ENCODE results near the gene STK32B. TPM values are rescaled to one million over a fixed set of nuclear protein-coding genes. Genes with fewer than 3 reads are reported as not detected.

Gene STK32B
- total RNA-seq, 1 donor from 2014 or later, result not detected

DNA sequence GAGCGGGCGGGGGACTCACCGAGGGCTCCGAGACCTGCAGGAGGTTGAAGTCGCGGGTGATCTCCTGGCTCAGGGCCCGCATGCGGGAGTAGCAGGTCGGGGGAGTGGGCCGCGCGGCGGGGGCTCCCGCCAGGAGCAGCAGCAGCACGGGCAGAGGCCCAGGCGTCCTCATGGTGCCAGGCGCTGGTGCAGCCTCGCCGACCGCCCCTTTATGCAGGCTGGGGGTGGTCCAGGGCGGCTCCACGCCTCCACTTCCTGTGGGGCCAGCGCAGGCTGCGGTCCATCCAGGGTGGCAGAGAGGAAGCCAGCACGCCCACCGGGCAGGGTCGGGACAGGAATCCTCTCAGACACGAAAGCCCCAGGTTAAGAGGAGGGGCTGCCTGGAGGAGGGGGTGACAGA lies 32.0 kb upstream of the STK32B start, which contains the start of gene CYTL1:
TSS of gene CYTL1 (minus strand) at position 185 of the 400 bp plus-strand sequence. CDS start at position 172, 13 bp downstream.
- no peak within 1 kb of the TSS for H3K4me3 Mint-ChIP-seq
- intact Hi-C loops (cut with micrococcal nuclease), result no loop called here
- no peaks in the 10 kb centered on the region for H3K4me1 Mint-ChIP-seq (ENCODE audit: low read depth)
- H3K9me3 Mint-ChIP-seq, result no peaks in the 10 kb centered on the region
- no peaks in the 10 kb centered on the region for H3K36me3 Mint-ChIP-seq (ENCODE audit: low read depth)
- H3K27ac Mint-ChIP-seq, result no peak within 1 kb of the TSS
- no peak for DNase-seq (ENCODE audit: low spot score)
- H3K27me3 Mint-ChIP-seq (ENCODE audit: insufficient read depth), result peaks cover 17% of the 10 kb centered on the region

DNA sequence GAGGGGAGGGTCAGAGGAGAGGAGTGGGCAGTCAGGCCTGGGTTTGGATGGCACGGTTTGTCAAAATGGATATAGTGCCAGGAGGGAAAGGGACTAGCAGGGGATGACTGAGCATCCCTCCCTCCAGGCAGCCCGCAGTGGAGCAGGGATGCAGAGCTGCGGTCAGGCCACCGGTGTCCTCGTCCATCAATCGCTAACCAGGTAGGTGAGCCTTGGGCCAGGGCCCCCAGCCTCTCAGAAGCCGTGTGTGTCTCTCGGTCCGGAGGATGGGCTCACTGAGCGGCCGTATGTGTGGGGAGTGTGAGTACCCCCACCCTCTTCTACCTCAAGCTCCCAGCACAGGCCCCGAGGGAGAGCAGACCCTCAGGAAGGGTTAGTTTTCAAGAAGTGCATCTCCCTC lies 31.5 kb upstream of the STK32B start:
- Mint-ChIP-seq H3K4me3 (no peak overlapping the region), H3K9me3 (no peaks in the 10 kb centered on the region), H3K4me1 (ENCODE audit: low read depth) (no peaks in the 10 kb centered on the region), H3K27ac (no peak overlapping the region), H3K36me3 (ENCODE audit: low read depth) (no peaks in the 10 kb centered on the region), H3K27me3 (ENCODE audit: insufficient read depth) (peaks cover 17% of the 10 kb centered on the region)
- DNase-seq (ENCODE audit: low spot score), result no peak
- intact Hi-C loops (cut with micrococcal nuclease), result no loop called here

DNA sequence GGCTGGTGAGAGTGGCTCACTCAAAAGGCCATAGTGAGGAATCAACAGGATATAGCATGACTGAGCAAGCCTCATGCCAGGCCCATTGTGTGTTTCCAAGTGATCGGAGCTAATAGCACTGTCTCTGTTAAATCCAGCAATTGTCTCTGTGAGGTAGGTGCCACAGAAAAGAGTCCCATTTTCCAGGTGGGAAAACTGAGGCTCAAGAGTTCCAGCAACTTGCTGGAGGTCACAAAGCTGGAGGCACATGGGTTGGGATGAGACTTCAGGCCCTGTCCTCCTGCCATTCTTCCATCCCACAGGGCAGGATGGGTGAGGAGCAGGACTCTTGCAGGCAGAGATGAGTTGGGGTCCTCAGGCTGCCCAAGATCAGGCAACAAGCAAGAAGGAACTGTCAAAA lies 30.9 kb upstream of the STK32B start:
- Mint-ChIP-seq H3K4me1 (ENCODE audit: low read depth) (no peaks in the 10 kb centered on the region), H3K9me3 (no peaks in the 10 kb centered on the region), H3K4me3 (no peak overlapping the region), H3K27me3 (ENCODE audit: insufficient read depth) (peaks cover 17% of the 10 kb centered on the region), H3K36me3 (ENCODE audit: low read depth) (no peaks in the 10 kb centered on the region), H3K27ac (no peak overlapping the region)
- intact Hi-C loops (cut with micrococcal nuclease), result no loop called here
- DNase-seq (ENCODE audit: low spot score), result no peak

DNA sequence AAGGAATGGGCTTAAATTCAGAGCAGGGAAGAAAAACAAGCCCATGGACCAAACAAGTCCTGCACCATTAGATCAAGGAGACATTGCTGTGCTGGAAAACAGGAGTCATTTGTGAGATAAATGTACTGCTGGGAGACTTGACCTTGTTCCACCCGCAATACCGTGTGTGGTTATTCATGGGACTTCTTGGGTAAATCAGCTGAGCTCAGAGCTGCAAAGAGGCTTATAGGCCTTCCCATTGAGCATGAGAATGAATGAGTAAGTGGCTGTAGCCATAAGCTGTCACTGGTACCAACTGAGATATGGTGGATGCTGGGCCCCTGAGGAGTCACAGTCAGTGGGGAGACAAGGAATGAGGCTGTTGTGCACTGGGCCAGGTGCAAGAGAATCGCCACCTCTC lies 29.7 kb upstream of the STK32B start:
- intact Hi-C loops (cut with micrococcal nuclease), result no loop called here
- no peaks in the 10 kb centered on the region for H3K4me1 Mint-ChIP-seq (ENCODE audit: low read depth)
- no peaks in the 10 kb centered on the region for H3K36me3 Mint-ChIP-seq (ENCODE audit: low read depth)

DNA sequence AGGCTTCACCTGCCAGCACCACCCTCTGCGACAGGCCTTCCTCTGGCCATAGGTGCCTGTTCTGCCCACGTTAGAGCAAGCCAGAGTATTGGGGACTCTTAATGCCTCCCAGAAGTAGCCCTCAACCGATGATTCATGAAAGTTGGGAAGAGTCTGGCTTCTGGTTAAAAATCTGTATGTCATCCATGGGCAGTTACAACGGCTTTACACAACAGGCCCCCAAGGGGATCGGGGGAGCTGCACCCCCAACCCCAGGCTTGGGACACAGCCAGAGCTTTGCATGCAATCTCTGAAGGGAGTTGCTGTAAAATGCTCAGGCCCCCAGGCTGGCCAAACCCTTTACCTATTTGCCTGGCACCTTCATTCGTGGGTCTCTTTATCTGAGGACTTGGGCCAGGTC lies 26.6 kb upstream of the STK32B start:
- Mint-ChIP-seq H3K36me3 (ENCODE audit: low read depth) (no peaks in the 10 kb centered on the region), H3K27ac (no peak overlapping the region), H3K4me3 (no peak overlapping the region), H3K9me3 (no peaks in the 10 kb centered on the region), H3K4me1 (ENCODE audit: low read depth) (no peaks in the 10 kb centered on the region), H3K27me3 (ENCODE audit: insufficient read depth) (peaks cover 6% of the 10 kb centered on the region)
- no peak for DNase-seq (ENCODE audit: low spot score)
- intact Hi-C loops (cut with micrococcal nuclease), result no loop called here

More for the DNA sequence above, 29.7 kb upstream of the STK32B start:
- H3K4me3 Mint-ChIP-seq, result no peak overlapping the region
- DNase-seq (ENCODE audit: low spot score), result no peak
- H3K27ac Mint-ChIP-seq, result no peak overlapping the region
- peaks cover 12% of the 10 kb centered on the region for H3K27me3 Mint-ChIP-seq (ENCODE audit: insufficient read depth)
- no peaks in the 10 kb centered on the region for H3K9me3 Mint-ChIP-seq

DNA sequence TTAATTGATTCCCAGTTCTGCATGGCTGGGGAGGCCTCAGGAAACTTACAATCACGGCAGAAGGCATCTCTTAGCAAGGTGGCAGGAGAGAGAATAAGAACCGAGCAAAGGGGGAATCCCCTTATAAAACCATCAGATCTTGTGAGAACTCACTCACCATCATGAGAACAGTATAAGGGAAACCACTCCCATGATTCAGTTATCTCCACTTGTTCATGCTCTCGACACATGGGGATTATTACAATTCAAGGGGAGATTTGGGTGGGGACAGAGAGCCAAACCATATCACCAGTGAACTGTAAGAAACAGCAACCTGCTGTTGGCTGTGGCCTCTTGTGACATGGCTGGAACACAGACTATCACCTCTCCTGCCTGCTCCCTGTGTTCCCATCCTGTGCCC lies 24.9 kb upstream of the STK32B start:
- Mint-ChIP-seq H3K9me3 (no peaks in the 10 kb centered on the region), H3K4me1 (ENCODE audit: low read depth) (no peaks in the 10 kb centered on the region), H3K4me3 (no peak overlapping the region), H3K27me3 (ENCODE audit: insufficient read depth) (peaks cover 6% of the 10 kb centered on the region), H3K27ac (no peak overlapping the region), H3K36me3 (ENCODE audit: low read depth) (no peaks in the 10 kb centered on the region)
- intact Hi-C loops (cut with micrococcal nuclease), result no loop called here
- DNase-seq (ENCODE audit: low spot score), result no peak

DNA sequence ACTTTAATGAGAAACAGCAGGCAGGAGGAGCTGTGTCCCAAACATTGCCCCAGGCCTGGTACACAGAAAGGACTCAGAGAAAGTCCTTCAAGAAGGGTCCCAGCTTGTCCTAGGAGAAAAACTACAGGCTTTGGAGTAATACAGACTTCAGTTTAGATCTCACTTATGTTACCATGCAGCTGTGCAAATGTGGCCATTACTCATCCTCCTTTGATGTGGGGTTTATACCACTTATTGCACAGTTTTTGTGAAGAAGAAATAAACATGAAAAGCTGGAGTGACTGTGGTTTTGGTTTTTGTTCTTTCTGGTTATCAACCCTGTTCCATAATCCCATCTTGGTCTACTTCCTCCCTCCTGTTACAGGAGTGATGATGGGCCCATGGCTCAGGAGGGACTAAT lies 23.9 kb upstream of the STK32B start:
- Mint-ChIP-seq H3K9me3 (no peaks in the 10 kb centered on the region), H3K27me3 (ENCODE audit: insufficient read depth) (peaks cover 6% of the 10 kb centered on the region), H3K4me1 (ENCODE audit: low read depth) (no peaks in the 10 kb centered on the region), H3K36me3 (ENCODE audit: low read depth) (no peaks in the 10 kb centered on the region), H3K27ac (no peak overlapping the region), H3K4me3 (no peak overlapping the region)
- no peak for DNase-seq (ENCODE audit: low spot score)
- intact Hi-C loops (cut with micrococcal nuclease), result no loop called here

DNA sequence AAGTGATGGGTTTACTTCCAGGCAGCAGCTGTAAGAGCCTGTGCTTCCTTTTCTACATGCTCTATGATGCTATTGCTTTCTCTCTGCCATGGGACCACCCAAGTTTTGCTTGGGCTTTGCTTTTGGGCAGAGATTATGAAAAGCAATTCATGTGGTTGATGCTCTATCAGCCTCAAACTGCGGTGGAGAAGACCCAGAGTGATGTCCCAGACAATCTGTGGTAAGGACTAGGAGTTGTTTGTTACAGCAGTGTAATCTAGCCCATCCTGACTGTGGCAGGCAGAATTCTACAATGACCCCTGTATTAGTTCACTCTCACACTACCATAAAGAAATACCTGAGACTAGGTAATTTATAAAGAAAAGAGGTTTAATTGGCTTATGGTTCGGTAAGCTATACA lies 22.8 kb upstream of the STK32B start:
- H3K27ac Mint-ChIP-seq, result no peak overlapping the region
- H3K36me3 Mint-ChIP-seq (ENCODE audit: low read depth), result no peaks in the 10 kb centered on the region
- intact Hi-C loops (cut with micrococcal nuclease), result no loop called here
- peaks cover 4% of the 10 kb centered on the region for H3K4me1 Mint-ChIP-seq (ENCODE audit: low read depth)
- no peak overlapping the region for H3K4me3 Mint-ChIP-seq
- no peak for DNase-seq (ENCODE audit: low spot score)
- H3K27me3 Mint-ChIP-seq (ENCODE audit: insufficient read depth), result peaks cover 6% of the 10 kb centered on the region
- H3K9me3 Mint-ChIP-seq, result no peaks in the 10 kb centered on the region

DNA sequence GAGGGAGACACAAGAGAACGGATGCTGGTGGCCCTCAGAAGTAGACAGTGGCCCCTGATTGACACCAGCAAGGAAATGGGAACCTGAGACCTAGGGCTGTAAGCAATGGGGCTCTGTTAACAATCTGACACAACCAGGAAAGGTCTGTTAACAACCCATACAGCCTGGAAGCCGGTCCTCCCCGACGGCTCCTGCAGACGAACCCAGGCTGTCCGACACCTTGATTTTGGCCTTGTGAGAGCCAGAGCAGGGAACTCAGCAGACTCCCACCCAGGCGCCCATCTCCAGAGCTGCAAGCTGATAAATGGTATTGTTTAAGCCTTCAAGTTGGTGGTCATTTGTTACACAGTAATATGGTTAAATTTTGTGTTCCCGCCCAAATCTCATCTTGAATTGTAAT lies 21.8 kb upstream of the STK32B start:
- intact Hi-C loops (cut with micrococcal nuclease), result no loop called here
- Mint-ChIP-seq H3K9me3 (no peaks in the 10 kb centered on the region), H3K27ac (no peak overlapping the region), H3K27me3 (ENCODE audit: insufficient read depth) (peaks cover 6% of the 10 kb centered on the region), H3K36me3 (ENCODE audit: low read depth) (no peaks in the 10 kb centered on the region), H3K4me3 (no peak overlapping the region), H3K4me1 (ENCODE audit: low read depth) (peaks cover 5% of the 10 kb centered on the region)
- DNase-seq (ENCODE audit: low spot score), result no peak

DNA sequence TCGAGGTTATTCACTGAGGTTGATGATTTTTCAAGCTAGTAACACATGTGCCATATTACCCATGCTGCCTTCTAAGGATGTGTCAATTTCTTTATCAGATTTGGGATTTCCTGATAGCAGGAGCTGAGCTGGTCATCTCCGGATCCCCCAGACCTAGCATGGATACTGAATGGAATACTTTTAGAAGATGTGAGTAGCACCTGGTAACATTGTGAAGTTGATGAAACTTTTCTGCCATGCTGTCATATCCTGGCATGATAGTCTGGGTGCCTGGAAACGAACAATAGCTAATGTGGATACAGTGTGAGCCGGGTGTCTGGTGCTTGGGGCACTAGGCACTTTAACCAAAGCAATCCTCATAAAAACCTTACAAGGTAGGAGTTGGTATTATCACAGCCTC lies 21.1 kb upstream of the STK32B start:
- Mint-ChIP-seq H3K27me3 (ENCODE audit: insufficient read depth) (peaks cover 6% of the 10 kb centered on the region), H3K4me3 (no peak overlapping the region), H3K4me1 (ENCODE audit: low read depth) (peaks cover 5% of the 10 kb centered on the region)

DNA sequence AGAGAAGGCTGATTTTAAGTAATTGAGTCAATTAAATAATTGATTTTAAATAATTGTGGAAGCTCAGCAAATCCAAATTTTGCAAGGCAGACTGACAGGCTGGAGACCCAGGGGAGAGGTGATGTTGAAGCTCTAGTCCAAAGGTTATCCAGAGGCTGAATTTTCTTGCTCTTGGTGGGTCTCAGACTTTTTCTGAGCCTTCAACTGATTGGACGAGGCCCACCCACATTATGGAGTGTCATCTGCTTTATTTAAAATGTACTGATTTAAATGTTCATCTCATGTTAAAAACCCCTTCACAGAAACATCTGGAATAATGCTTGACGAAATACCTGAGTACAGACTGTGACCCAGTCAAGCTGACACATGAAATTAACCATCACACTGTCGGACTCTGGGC lies 20.4 kb upstream of the STK32B start:
- Mint-ChIP-seq H3K9me3 (no peaks in the 10 kb centered on the region), H3K27ac (no peak overlapping the region), H3K27me3 (ENCODE audit: insufficient read depth) (peaks cover 6% of the 10 kb centered on the region)

More for the DNA sequence above, 21.1 kb upstream of the STK32B start:
- intact Hi-C loops (cut with micrococcal nuclease), result no loop called here
- H3K27ac Mint-ChIP-seq, result no peak overlapping the region
- no peaks in the 10 kb centered on the region for H3K36me3 Mint-ChIP-seq (ENCODE audit: low read depth)
- no peaks in the 10 kb centered on the region for H3K9me3 Mint-ChIP-seq
- DNase-seq (ENCODE audit: low spot score), result no peak

DNA sequence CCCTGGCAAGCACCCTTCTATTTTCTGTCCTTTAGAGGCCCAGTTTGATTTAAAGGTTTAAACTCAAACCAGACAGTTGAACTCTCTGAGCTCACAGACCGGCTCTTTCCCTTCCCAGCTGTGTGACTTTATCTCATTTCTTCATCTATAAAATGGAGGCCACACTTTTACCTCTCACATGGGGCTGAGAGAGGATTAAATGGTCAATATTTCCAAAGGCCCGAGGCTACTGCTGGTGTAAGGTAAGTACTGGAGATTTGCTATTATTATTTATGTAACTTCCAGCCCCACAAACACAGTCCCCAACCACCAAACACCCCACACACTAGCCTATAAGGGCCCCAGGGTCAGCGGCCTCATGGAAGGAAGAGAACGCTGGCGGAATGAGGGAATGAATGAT lies 18.5 kb upstream of the STK32B start:
- Mint-ChIP-seq H3K4me3 (no peak overlapping the region), H3K4me1 (ENCODE audit: low read depth) (peaks cover 5% of the 10 kb centered on the region), H3K27me3 (ENCODE audit: insufficient read depth) (peaks cover 3% of the 10 kb centered on the region), H3K27ac (no peak overlapping the region), H3K36me3 (ENCODE audit: low read depth) (no peaks in the 10 kb centered on the region), H3K9me3 (no peaks in the 10 kb centered on the region)
- DNase-seq (ENCODE audit: low spot score), result no peak
- intact Hi-C loops (cut with micrococcal nuclease), result no loop called here

More for the DNA sequence above, 20.4 kb upstream of the STK32B start:
- intact Hi-C loops (cut with micrococcal nuclease), result no loop called here
- peaks cover 5% of the 10 kb centered on the region for H3K4me1 Mint-ChIP-seq (ENCODE audit: low read depth)
- H3K4me3 Mint-ChIP-seq, result no peak overlapping the region
- DNase-seq (ENCODE audit: low spot score), result no peak
- no peaks in the 10 kb centered on the region for H3K36me3 Mint-ChIP-seq (ENCODE audit: low read depth)

DNA sequence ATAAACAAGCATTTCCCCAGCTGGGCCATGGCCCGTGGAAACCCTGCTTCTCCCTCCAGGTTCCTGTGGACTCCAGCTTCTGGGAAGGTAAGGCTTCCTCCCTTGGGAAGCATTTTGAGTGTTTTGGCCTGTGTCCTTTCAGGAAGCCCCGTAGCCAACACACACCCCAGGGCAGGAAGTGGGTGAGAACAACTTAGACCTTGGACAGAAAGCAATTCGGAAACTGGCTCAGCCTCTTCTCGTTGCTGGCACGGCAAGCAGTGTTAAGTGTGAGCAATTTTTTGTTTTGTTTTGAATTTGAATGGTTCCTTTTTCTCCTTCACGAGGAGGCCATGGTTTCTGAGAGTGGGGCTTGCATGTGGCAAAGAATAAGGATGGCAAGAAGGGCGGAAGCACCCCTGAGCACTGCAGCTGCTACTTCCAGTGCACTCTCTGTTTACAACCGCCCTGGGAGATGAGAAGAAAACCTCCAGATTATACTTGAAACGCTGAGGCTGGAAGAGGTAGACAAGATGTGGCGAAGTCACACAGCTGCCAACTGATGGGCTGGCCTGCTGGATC lies 17.9 kb upstream of the STK32B start:
- Mint-ChIP-seq H3K27me3 (ENCODE audit: insufficient read depth) (peaks cover 2% of the 10 kb centered on the region), H3K4me3 (no peak overlapping the region), H3K9me3 (no peaks in the 10 kb centered on the region), H3K27ac (no peak overlapping the region), H3K36me3 (ENCODE audit: low read depth) (no peaks in the 10 kb centered on the region), H3K4me1 (ENCODE audit: low read depth) (peaks cover 5% of the 10 kb centered on the region)
- intact Hi-C loops (cut with micrococcal nuclease), result no loop called here
- no peak for DNase-seq (ENCODE audit: low spot score)

DNA sequence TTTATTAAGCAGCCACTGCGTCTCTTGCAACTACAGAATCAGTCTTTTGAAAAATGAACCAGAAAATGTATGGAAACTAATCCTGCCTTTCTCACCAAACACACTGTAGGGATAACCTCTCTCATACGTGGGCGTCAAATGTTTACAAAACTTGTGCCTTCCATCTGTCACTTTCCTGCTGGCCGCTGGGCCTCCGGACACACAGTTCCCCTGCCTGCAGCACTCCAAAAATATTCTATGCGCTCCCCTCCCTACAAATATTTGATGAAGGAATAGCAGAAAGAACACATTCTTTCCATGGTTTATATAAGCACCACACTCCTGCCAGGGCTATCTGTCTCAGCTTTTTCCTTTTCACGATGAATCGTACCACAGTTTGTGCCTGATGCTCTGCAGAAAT lies 17.1 kb upstream of the STK32B start:
- Mint-ChIP-seq H3K27me3 (ENCODE audit: insufficient read depth) (no peaks in the 10 kb centered on the region), H3K36me3 (ENCODE audit: low read depth) (no peaks in the 10 kb centered on the region), H3K9me3 (no peaks in the 10 kb centered on the region), H3K27ac (no peak overlapping the region), H3K4me1 (ENCODE audit: low read depth) (peaks cover 5% of the 10 kb centered on the region), H3K4me3 (no peak overlapping the region)
- no peak for DNase-seq (ENCODE audit: low spot score)
- intact Hi-C loops (cut with micrococcal nuclease), result no loop called here
